GM13976 (cell line): ENCODE measurements around the gene POLDIP2.

Experiments
- DNase-seq: peaks from one replicate; pipeline ENCODE4 v3.0.0; 2012; ENCODE audit warnings: low spot score
- in situ Hi-C: fragments of 300-500 bp; cut with MboI; formaldehyde crosslinking; loops from one replicate; pipeline ENCODE4 v1.12.0; 2022; ENCODE audit warnings: low sequenced_read_pairs, mixed read lengths, inconsistent platforms; ENCODE audit not compliant: unreplicated experiment
- TF ChIP-seq, protein P1 (sequence below): IDR thresholded peaks from 2 replicates; pipeline ENCODE4 v1.5.1; 2012; ENCODE audit warnings: borderline replicate concordance, mild to moderate bottlenecking; ENCODE audit not compliant: insufficient read depth; ENCODE audit errors: extremely low read depth, missing control alignments, control extremely low read depth

POLDIP2 gene

DNA sequence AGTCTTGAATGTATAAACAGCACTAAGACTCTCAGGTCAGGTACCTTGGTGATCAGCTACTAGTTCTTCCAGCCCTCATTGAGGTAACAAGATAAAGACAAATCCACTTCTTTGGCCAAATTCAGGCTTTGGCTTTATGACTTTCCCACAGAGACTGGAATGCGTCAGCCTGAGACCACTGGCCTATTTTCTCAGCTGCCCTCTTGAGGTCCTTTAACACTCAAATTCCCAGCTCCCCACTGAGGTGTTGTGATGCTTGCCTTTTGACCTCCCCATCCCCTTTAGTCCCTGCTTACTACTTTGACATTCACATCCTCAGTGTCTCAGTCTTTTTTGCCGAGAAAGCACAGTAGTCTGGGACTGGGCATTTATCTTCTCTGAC is 11.1 kb downstream of the POLDIP2 start:
- TF ChIP-seq, protein P1, sequence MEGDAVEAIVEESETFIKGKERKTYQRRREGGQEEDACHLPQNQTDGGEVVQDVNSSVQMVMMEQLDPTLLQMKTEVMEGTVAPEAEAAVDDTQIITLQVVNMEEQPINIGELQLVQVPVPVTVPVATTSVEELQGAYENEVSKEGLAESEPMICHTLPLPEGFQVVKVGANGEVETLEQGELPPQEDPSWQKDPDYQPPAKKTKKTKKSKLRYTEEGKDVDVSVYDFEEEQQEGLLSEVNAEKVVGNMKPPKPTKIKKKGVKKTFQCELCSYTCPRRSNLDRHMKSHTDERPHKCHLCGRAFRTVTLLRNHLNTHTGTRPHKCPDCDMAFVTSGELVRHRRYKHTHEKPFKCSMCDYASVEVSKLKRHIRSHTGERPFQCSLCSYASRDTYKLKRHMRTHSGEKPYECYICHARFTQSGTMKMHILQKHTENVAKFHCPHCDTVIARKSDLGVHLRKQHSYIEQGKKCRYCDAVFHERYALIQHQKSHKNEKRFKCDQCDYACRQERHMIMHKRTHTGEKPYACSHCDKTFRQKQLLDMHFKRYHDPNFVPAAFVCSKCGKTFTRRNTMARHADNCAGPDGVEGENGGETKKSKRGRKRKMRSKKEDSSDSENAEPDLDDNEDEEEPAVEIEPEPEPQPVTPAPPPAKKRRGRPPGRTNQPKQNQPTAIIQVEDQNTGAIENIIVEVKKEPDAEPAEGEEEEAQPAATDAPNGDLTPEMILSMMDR, result no peak
- no peak for DNase-seq
- in situ Hi-C loops, result no loop called here

GRCh38 chr17:28345419-28346198 is 11.7 kb downstream of the POLDIP2 start:
- in situ Hi-C loops, result no loop called here
- TF ChIP-seq, protein P1, result no peak
- no peak for DNase-seq

GRCh38 chr17:28344435-28344901 is 12.9 kb downstream of the POLDIP2 start:
- in situ Hi-C loops, result no loop called here
- DNase-seq, result no peak
- TF ChIP-seq, protein P1, result no peak

DNA sequence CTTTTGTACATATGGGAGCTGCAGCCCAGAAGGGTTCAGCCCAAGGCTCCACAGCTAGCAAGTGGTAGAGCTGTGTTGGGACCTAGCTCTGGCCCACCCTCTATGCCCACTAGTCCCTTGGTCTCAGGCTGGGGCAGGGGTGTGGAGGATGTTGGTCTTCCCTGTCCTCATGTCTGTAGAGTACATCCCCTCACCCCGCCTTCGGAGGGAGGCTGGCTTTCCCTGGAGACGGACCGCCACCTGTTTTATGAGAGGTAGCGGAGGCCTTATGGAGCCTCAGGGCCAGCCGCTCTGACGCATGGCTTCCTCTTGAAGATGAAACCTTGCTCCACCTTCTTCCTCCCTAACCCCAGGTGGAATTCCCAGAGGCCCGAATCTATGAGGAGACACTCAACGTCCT is 13.3 kb downstream of the POLDIP2 start:
- TF ChIP-seq, protein P1, result no peak
- no peak for DNase-seq
- in situ Hi-C loops, result no loop called here

GRCh38 chr17:28343491-28343932 is 13.8 kb downstream of the POLDIP2 start:
- no peak for DNase-seq
- TF ChIP-seq, protein P1, result no peak
- in situ Hi-C loops, result no loop called here

GRCh38 chr17:28342313-28342712 is 15.0 kb downstream of the POLDIP2 start:
- in situ Hi-C loops, result no loop called here
- TF ChIP-seq, protein P1, result no peak
- DNase-seq, result no peak
